ENCODE measurements around the gene CDX2.
"Not testable (repeated sequence)": the region's sequence is repeated elsewhere in the genome, so short reads cannot be mapped to it uniquely, and the experiment has no call there.

CDX2 gene

DNA sequence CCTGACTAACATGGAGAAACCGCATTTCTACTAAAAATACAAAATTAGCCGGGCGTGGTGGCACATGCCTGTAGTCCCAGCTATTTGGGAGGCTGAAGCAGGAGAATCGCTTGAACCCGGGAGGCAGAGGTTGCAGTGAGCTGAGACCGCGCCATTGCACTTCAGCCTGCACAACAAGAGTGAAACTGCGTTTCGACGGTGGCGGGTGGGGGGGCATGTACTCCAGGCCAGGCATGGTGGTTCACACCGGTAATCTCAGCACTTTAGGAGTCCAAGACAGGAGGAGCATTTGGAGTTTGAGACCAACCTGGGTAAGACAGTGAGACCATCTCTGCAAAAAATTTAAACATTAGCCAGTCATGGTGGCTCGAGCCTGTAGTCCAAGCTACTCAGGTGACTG is 4.9 kb downstream of the CDX2 start:
- not testable (repeated sequence) for DNase-seq

DNA sequence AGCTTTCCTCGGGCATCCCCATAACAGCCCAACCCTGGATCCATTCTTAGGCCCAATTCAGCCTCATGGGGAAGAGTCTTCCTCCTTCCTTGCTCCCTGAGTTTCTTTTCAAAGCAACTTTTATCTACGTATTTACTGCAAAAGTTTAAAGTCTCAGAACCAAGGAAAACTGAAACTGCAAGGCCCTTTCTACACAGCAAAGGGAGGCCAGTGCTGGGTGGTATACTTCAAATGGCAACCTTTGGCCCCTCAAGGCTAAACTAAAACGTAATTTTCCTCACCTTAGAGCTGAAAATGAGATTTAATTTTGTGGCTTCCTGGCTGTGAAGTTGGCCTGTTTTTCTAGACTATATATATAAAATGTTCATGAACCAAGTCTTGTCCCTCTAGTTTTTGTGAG is 5.6 kb downstream of the CDX2 start:
- no peak for DNase-seq

DNA sequence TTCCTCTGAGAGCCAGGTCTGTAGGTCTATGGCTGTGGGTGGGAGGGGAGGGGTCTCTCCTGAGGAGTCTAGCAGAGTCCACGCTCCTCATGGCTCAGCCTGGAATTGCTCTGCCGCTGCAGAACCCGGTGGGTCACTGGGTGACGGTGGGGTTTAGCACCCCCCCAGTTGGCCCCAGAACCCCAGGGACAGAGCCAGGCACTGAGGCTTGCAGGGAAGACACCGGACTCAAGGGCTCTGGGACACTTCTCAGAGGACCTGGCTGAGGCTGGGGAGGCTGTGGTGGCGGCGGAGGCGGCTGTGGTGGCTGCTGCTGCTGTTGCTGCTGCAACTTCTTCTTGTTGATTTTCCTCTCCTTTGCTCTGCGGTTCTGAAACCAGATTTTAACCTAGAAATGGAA is 6.1 kb downstream of the CDX2 start:
- DNase-seq, result no peak

DNA sequence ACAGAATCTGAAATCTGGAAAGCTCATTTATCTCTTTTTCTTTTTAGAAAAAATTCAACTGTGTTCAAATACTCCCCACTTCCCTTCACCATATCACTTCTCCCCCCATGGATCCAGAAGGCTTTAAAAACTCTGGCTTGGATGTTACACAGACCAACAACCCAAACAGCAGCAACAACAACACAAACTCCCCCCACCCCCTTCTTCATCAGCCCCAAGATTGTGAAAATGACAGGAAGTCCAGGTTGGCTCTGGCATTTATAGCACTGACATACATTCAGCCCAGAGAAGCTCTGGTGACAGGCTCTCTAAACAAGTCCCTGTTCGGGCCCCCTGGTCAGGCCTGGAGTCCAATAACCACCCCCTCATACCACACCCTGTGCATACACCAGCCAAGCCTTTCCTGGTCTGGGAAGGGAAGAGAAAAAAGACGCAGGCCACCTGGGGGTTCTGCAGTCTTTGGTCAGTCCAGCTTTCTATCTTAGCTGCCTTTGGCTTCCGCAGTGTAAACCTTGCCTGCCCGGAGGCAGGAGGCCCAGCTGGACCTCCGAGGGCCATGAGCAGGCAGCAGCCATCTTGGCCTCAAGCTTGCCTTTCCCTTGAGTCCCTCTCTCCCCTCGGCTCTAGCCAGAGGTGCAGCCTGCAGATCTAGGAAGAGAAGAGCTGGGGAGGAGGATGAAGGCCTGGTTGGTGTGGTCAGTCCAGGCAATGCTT is 6.8 kb downstream of the CDX2 start:
- DNase-seq, result no peak

DNA sequence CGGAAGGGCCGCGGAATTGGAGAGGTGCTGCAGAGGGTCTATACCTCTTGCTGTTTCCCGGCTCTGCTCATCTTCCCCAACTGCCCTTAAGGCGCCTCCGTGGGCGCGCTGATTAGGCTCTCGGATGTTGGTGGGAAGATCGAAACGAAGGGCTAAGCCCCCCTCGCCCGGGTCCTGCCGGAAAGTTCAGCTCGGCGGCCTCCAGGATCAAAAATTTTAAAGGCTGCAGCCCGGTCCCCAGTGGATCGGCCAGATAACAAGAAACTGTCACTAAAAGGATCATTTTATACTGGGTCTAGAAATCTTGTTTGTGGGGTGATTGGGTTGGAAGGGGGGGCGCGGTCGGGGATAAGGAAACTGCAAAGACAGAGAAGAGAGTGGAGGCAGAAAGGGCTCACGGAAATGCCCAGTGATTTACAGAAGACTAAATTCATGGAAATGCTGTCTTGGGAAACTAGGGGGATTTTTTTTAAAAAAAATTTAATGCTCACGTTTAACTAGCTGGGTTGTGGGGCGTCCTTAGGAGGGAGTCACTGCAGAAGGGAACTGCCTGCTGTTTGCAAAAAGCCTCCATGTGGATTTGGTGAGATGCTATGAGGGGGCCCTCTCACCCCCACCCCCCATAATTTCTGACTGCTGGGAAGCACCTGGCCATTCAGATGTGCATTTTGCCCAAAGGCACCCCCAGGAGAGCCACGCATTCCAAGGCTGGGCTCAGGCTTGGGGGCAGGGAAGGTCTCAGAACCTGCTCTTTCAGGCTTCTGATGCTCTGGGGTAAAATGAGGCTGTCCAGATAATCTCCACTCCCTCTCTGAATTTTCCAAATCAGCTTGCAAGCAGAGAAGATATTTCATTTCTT is 7.7 kb downstream of the CDX2 start:
- no peak for DNase-seq

DNA sequence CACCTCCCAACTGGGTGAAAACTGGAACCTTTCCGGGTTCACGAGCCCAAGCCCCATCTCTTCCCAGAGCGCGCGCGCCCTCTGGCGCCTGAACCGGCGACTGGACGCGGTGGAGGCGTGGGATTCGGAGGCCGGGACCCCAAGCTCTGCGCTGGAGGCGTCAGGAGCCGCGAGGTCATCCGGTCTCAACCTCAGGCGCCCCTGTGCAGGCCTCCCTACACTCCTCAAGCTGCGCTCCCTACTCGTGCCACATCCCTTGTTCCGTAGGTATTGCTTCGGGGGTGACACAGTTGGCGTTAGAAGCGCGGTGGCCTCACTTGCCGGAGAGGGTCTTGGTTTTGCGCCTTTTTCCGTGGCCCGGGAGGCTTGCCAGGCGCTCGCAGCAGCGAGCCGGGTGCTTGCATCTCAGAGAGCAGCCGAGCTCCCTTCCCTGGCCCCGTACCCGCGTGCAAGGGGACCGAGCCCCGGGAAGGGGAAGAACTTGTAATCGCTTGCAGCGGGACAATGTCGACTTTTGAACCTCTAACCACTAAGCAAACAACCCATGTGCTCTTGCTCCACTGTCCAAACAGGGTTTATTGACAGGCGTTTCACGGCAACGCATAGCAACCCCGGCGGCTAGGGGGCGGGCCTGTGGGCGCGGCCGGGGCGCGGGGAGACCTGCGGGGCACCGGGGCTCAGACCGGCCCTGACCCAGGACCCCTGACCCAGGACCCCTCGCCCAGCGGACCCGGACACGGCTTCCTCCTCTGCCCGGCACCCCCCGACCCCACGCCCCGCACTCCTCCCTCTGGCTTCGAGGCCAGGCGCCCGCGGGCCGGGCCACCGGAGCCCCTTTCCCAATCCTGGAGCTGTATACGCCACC is 8.5 kb downstream of the CDX2 start:
- no peak for DNase-seq

DNA sequence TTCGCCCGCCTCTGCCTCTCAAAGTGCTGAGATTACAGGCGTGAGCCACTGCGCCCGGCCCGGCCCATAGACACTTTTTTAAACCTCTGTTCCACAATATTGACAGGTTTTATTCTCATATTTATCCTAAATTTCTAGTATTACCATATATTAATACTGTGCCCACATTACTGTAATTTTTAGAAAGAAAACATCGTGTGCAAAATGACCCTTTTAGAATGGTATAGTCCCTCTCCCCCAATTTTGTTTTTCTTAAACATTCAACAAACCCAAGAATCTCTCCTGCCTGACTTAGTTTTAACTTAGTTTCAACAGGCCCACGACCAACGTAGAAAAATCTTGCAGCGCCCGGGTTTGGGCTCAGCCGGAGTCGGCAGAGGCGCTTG is 9.1 kb downstream of the CDX2 start:
- DNase-seq, result no peak

DNA sequence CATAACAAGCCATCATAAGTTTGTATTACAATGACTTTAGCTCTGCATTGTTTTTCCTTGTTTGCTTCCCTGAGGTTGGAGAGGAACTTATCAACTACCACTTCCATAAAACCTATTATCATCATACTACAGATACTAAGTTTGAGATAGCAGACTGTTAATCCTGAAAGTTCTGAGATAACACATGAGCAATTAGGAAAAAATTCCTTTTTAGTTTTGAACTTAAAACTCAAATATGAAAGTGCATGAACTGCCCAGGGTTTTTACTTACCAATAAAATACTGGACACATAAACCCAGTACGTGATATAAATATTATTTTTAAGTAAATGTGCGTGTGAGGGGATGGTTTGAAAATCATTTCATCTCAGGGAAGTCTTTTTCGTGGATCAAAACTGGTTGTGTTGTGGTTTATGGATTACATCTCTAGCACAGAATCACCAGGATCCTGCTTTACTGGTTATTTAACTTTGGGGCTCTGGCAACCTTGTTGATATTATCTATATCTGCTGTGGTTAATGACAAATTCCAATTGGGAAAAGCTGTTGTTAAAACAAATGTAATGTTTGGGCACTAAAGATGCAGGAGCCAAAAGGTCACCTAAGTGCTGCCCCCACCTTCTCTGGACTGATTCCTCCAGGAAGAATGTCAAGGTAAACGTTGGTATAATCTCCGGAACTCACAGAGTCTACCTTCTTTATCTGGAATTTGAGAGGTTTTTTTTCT is 12.4 kb downstream of the CDX2 start:
- DNase-seq, result no peak

DNA sequence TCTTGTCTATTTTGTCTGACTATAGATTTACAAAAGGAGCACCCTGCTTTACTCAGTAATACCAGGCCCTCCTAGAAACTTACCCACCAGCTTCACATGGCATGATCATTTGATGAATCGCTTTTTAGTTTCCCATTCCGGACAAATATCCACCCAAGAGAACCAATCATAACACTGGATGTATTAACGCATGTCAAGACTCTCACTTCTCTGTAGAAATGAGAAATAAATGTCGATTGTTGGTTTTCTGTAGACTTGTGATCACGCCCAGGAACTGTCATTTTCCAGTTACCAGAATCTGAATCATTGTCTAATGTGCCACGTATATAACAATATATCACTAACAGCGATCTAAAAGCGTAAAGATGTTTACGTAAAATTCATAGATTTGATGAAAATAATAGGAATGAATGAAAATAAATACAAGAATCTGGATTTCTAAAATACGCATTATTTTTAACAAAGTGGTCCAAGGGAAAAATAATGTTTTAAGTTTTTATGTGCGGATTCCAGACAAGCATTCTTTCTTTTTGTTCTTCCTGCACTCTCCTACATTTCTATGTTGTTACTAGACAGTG is 14.0 kb downstream of the CDX2 start:
- no peak for DNase-seq

DNA sequence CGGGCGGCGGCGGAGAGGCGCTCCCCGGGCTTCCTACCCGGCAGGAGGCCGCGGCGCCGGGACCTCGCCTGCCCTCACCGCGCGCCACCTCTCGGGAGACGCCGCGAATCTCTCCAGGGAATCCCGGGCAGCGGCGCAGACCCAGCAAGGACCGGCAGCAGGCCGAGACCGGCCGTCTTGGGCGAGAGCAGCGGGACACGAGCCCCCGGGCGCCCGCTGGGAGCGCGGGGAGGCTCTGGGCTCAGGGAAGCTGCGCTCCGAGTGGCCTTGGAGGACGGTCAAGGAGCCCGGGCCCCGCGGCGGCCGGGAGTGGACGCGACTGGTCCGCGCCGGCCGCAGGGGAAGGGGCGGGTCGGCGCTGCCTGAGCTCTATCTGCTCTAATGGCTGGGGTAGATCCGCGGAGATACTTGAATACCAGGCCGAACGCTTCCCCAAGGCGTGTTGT is 14.7 kb downstream of the CDX2 start:
- DNase-seq, result no peak

DNA sequence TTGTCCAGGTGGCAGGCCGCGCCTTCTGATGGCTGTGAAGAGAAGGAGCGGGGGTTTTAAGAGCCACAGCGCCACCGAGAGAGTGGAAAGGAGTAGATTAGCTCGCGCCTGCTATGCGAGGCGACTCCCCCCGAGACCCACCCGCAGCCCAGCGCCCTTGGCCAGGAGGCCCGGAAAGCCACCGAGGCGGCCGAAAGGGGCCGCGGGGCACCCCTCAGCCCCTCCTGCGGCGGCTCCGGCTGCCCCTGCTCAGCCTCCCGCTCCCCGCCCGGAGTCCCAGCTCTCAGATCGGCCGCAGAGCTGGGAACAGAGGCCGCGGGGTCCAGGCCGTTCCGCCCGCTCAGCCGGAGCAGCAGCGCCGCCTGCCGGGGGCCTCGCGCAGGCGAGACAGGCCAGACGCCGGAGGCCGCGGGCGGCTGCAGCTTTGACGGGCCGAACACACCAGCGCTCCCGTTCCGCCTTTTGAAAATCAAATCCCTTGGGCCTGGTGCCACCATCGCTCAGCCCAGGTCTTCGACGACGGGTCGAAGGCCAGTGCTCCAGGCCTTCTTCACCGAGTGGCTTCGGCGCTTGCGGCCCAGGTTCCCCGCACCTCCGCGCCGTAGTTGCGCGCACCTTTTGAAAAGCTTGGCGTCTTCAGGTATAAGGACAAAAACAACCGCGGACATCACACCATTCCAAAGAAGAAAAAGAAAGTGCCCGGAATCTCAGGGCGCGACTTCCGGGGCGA is 15.3 kb downstream of the CDX2 start:
- peak in 1 of 2 experiments; percentile 63 for DNase-seq

DNA sequence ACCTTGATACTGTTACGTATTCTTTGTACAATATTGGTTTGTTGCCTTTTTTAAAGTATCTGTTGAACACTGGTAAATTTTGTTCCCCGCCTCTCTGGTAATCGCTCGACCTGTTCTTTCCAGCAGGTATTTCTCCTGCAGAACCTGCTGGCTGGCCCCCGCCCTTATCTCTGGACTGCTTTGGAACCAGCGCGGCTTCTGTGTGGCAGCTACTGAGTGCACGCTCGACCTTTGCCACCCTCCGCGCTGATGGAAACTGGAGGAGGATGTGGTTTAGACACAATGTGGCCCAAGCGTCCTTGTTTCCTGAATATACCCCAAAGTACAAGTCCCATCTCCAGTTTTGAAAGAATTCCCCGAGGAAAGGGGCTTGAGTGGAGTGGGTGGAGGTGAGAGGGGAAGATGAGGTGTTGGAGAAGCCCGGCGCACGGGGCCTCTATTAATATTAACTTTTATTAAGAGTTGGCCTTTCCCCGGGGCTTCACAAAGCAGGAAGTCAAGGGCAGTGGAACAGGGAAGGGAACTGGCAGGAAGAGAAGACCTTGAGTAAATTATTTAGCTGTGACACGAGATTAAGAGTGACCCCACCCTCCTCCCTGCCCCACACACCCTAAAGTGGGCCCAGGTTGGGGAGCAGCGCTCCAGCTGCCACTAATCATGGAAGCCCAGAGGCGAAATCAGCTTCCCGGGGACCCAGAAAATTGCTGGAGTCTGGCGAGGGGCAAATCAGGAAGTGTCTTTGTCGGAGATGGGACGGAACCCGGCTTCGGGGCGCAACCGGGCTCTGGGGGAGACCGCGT is 16.0 kb downstream of the CDX2 start:
- no peak for DNase-seq

DNA sequence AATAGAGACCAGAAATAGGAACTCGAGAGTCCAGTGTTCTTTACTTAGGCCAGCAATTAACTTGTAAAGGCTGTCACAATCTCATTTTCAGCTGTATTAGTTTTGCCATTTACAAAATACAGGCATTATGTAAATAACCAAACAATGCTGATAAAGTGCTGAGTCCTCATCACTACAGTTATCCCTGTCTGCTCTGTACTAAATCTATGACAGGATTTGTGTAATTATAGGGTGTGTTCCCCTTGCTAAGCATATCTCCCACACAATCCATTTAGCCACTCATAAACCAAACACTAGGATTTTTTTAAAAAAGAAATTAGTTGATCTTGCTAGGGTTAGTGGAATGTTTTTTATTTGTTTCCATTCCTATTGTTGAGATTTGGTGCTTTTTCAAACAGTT is 26.1 kb downstream of the CDX2 start:
- no peak for DNase-seq

DNA sequence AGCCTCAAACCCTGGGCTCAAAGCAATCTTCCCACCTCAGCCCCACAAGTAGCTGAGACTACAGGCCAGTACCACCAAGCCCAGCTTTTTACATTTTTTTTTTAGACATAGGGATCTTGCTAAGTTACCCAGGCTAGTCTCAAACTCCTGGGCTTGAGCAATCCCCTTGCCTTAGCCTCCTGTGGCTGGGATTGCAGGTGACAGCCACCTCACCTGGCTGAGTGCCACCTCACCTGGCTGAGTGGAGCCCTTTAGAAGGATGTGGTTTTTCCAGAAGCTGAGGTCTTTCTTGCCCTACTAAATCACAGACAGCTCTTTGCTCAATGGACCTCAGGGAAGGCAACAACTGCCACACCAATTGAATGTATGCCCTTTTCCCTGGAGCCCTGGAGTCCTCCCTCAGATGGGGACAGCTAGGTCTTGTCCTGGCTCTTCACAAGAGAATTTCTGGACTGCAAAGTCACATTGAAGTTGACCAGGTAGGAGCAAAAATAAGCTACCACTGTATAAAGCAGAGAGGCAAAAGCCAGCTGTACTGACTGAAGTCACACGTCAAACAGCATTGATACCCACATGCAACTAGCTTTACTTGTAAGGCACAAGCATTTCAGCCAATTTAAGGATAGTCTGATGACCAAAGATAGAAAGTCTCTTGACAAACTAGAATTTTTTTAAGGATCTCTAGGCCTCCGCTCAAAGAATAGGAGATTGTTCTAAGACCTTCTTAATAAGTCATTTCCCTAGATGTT is 35.4 kb downstream of the CDX2 start:
- DNase-seq, result no peak

DNA sequence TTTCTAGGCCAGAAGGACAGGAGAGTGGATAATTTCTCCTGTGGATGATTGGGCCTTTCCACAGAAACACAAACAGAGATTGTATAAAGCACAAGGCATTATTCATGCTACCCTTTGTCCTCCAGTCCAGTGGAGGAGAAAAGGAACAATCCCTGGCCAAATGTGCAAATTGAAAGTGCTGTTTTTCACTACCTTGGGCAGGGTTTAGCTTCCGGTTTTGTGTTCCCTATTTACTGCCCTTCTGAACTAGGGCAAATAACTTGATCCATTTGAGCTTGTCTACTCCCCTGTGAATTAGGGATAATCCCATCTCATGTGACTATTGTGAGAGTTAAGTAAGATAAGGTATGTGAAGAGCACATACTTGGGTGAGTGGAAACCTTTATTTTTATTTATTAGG is 36.0 kb downstream of the CDX2 start:
- DNase-seq, result no peak

DNA sequence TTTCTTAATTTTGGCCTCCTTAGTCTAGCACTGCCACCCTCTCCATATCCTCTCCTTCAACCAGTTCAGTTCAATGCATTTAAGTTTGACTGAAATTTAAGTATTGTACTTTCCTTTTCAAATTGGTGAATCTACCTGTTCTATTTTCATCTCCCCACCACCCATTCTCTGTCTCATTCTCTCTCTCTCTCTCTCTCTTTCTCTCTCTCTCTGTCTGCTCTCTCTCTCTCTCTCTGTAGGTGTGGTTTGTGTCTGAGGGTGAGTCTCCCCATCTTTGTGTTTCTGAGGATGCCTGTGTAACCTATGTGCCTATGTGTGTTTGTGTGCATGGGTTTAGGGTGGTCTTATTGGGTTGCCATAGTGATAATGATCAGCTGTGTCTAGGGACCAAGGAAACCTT is 39.2 kb downstream of the CDX2 start:
- no peak for DNase-seq

DNA sequence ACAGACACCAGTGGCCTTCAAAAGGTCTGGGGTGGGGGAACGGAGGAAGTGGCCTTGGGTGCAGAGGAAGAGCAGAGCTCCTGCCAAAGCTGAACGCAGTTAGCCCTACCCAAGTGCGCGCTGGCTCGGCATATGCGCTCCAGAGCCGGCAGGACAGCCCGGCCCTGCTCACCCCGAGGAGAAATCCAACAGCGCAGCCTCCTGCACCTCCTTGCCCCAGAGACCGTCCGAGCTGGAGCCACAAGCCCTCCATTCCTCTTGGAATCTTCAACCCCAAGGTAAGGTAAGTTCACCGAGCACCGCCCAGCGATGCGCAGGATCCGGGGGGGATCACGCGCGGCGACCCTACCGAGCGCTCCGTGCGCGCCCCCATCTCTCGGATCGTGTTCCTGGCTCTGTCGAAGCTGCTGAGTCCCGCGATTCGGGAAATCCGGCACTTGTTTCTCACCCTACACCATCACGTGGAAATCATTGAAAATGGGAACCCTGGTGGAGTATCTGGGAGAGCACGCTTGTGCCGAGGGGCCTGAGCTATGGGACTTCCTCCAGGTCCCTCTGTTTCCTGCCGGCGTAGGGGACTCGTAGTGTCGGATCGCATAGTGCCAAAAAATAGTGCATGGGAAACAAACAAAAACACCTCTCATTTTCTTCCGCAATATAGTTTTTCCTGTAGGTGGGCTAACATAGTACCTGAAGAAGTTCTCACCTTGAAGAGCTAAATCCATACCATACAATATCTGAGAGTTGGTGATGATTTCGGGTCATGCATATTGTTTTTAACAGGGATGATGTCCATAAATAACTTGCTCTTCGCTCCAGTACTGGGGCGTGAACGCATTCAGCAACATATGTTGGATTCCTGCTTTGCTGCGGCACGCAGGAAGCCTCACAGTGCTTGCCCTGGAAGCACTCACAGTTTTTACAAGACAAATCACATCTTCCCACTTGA is 40.0 kb downstream of the CDX2 start:
- no peak for DNase-seq

DNA sequence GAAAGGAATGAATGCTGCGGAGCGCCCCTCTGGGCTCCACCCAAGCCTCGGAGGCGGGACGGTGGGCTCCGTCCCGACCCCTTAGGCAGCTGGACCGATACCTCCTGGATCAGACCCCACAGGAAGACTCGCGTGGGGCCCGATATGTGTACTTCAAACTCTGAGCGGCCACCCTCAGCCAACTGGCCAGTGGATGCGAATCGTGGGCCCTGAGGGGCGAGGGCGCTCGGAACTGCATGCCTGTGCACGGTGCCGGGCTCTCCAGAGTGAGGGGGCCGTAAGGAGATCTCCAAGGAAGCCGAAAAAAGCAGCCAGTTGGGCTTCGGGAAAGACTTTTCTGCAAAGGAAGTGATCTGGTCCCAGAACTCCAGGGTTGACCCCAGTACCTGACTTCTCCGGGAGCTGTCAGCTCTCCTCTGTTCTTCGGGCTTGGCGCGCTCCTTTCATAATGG is 40.7 kb downstream of the CDX2 start:
- DNase-seq, result no peak
